Measurements from ENCODE around the gene PACSIN2. TPM values are rescaled to one million over a fixed set of nuclear protein-coding genes. Genes with fewer than 3 reads are reported as not detected.
A peak's percentile ranks its signal among the peaks of the same experiment; 100 is the strongest.
"Not testable (repeated sequence)": the region's sequence is repeated elsewhere in the genome, so short reads cannot be mapped to it uniquely, and the experiment has no call there.

PACSIN2 gene
- total RNA-seq, 1 donor from 2014 or later = 45.5 TPM

GRCh38 chr22:43012390-43012789, 2.6 kb downstream of the PACSIN2 start:
- no peak for DNase-seq (ENCODE audit: low read depth)

GRCh38 chr22:43011079-43011478, 3.9 kb downstream of the PACSIN2 start:
- DNase-seq (ENCODE audit: low read depth) = no peak

GRCh38 chr22:43009444-43009843, 5.5 kb downstream of the PACSIN2 start:
- peak; percentile 36 for DNase-seq (ENCODE audit: low read depth)

GRCh38 chr22:43008921-43009320, 6.0 kb downstream of the PACSIN2 start:
- DNase-seq (ENCODE audit: low read depth) = no peak

- DNase-seq (ENCODE audit: low read depth) = peak; percentile 79
These were observed 6.4 kb downstream of the PACSIN2 start for GRCh38 chr22:43008509-43008908.

- peak; percentile 89 for DNase-seq (ENCODE audit: low read depth)
These were observed 7.3 kb downstream of the PACSIN2 start for GRCh38 chr22:43007519-43008102.

- DNase-seq (ENCODE audit: low read depth) = no peak
These were observed 8.2 kb downstream of the PACSIN2 start for GRCh38 chr22:43006753-43007152.

- no peak for DNase-seq (ENCODE audit: low read depth)
These were observed 8.9 kb downstream of the PACSIN2 start for GRCh38 chr22:43006016-43006505.

- no peak for DNase-seq (ENCODE audit: low read depth)
These were observed 9.8 kb downstream of the PACSIN2 start for GRCh38 chr22:43005106-43005505.

GRCh38 chr22:43004362-43005035, 10.4 kb downstream of the PACSIN2 start:
- DNase-seq (ENCODE audit: low read depth) = peak; percentile 46

- no peak for DNase-seq (ENCODE audit: low read depth)
These were observed 12.8 kb downstream of the PACSIN2 start for GRCh38 chr22:43002202-43002586.

GRCh38 chr22:43001271-43002201, 13.4 kb downstream of the PACSIN2 start:
- DNase-seq (ENCODE audit: low read depth) = peak; percentile 32

- no peak for DNase-seq (ENCODE audit: low read depth)
These were observed 14.3 kb downstream of the PACSIN2 start for GRCh38 chr22:43000441-43001175.

- no peak for DNase-seq (ENCODE audit: low read depth)
These were observed 17.3 kb downstream of the PACSIN2 start for GRCh38 chr22:42997582-42998090.

GRCh38 chr22:42996646-42997365, 18.1 kb downstream of the PACSIN2 start:
- DNase-seq (ENCODE audit: low read depth) = no peak

- not testable (repeated sequence) for DNase-seq (ENCODE audit: low read depth)
These were observed 19.3 kb downstream of the PACSIN2 start for GRCh38 chr22:42995654-42996053.

GRCh38 chr22:42994917-42995562, 19.9 kb downstream of the PACSIN2 start:
- peak; percentile 44 for DNase-seq (ENCODE audit: low read depth)

- no peak for DNase-seq (ENCODE audit: low read depth)
These were observed 20.6 kb downstream of the PACSIN2 start for GRCh38 chr22:42994276-42994916.

- DNase-seq (ENCODE audit: low read depth) = peak; percentile 35
These were observed 21.2 kb downstream of the PACSIN2 start for GRCh38 chr22:42993651-42994275.
